Neural cell (in vitro differentiated cells): ENCODE results near the gene HAUS6. TPM values are rescaled to one million over a fixed set of nuclear protein-coding genes. Genes with fewer than 3 reads are reported as not detected.

ENCODE experiments used
- H2AFZ ChIP-seq: fragments of 200-600, 300-800 bp; sonication (generic), shearing (Covaris generic); 2 replicates; pipeline ENCODE4 v1.6.0; 2014; ENCODE audit warnings: low read depth, mild to moderate bottlenecking, antibody characterized with exemption, low read length, moderate library complexity
- H3F3A ChIP-seq: fragments of 200-600 bp; shearing (Covaris generic); 2 replicates; pipeline ENCODE4 v1.6.1; 2016; ENCODE audit warnings: mild to moderate bottlenecking, moderate library complexity, mixed read lengths, antibody characterized with exemption, low read length; ENCODE audit not compliant: insufficient read depth, poor library complexity, severe bottlenecking
- H3K27ac ChIP-seq: fragments of 200-600, 300-800 bp; sonication (generic), shearing (Covaris generic); 2 replicates; pipeline ENCODE4 v1.5.1; 2014; ENCODE audit warnings: mild to moderate bottlenecking, low read length, moderate library complexity
- H3K27me3 ChIP-seq: fragments of 300-800, 200-600 bp; sonication (generic), shearing (Covaris generic); 2 replicates; pipeline ENCODE4 v1.6.0; 2014; ENCODE audit warnings: mild to moderate bottlenecking, low read depth, low read length, moderate library complexity; ENCODE audit not compliant: insufficient read depth
- H3K36me3 ChIP-seq: fragments of 300-800, 200-600 bp; sonication (generic), shearing (Covaris generic); 2 replicates; pipeline ENCODE4 v1.5.1; 2014; ENCODE audit warnings: mild to moderate bottlenecking, antibody characterized with exemption, low read length, moderate library complexity; ENCODE audit not compliant: insufficient read depth
- H3K4me2 ChIP-seq: fragments of 300-800, 200-600 bp; sonication (generic), shearing (Covaris generic); 2 replicates; pipeline ENCODE4 v1.6.0; 2014; ENCODE audit warnings: mild to moderate bottlenecking, low read length
- H3K4me3 ChIP-seq: fragments of 300-800, 200-600 bp; sonication (generic), shearing (Covaris generic); 2 replicates; pipeline ENCODE4 v1.5.1; 2014; ENCODE audit warnings: mild to moderate bottlenecking, low read length, moderate library complexity
- H3K79me2 ChIP-seq: fragments of 200-600 bp; shearing (Covaris generic); replicated peaks from 2 replicates; pipeline ENCODE4 v1.6.0; 2014; ENCODE audit warnings: mild to moderate bottlenecking, low read length, moderate library complexity; ENCODE audit not compliant: insufficient read depth
- H3K9ac ChIP-seq: fragments of 300-800, 200-600 bp; sonication (generic), shearing (Covaris generic); 2 replicates; pipeline ENCODE4 v1.6.1; 2016; ENCODE audit warnings: mild to moderate bottlenecking, low read length, mixed read lengths
- H3K9me2 ChIP-seq: fragments of 200-600 bp; shearing (Covaris generic); 2 replicates; pipeline ENCODE4 v1.6.1; 2016; ENCODE audit warnings: mild to moderate bottlenecking, low read length, mixed read lengths; ENCODE audit not compliant: insufficient read depth
- H3K9me3 ChIP-seq: fragments of 200-600, 300-800 bp; sonication (generic), shearing (Covaris generic); 2 replicates; pipeline ENCODE4 v1.6.1; 2016; ENCODE audit warnings: mild to moderate bottlenecking, mixed run types, low read length, moderate library complexity, mixed read lengths
- H4K20me1 ChIP-seq: fragments of 200-600 bp; shearing (Covaris generic); 2 replicates; pipeline ENCODE4 v1.6.1; 2016; ENCODE audit warnings: mild to moderate bottlenecking, mixed run types; ENCODE audit not compliant: insufficient read depth
- EP300 ChIP-seq: fragments of 450-650 bp; conservative IDR thresholded peaks from 2 replicates; pipeline ENCODE4 v1.6.1; 2014; ENCODE audit warnings: antibody characterized with exemption, mild to moderate bottlenecking, moderate library complexity; ENCODE audit not compliant: poor library complexity, severe bottlenecking
- EZH2 ChIP-seq: fragments of 200-600, 300-800 bp; shearing (Covaris generic), sonication (generic); IDR thresholded peaks from 2 replicates; pipeline ENCODE4 v1.6.1; 2014; ENCODE audit warnings: antibody characterized with exemption, low read length, borderline replicate concordance, mild to moderate bottlenecking; ENCODE audit not compliant: insufficient read depth, poor library complexity, severe bottlenecking
- MXI1 ChIP-seq: fragments of 450-650 bp; conservative IDR thresholded peaks from 2 replicates; pipeline ENCODE4 v1.6.1; 2014; ENCODE audit warnings: antibody characterized with exemption, mild to moderate bottlenecking; ENCODE audit not compliant: poor library complexity, severe bottlenecking
- POLR2AphosphoS5 ChIP-seq: IDR thresholded peaks from 2 replicates; pipeline ENCODE4 v1.6.1; 2012
- RAD21 ChIP-seq: fragments of 450-650 bp; conservative IDR thresholded peaks from 2 replicates; pipeline ENCODE4 v1.6.1; 2014; ENCODE audit warnings: antibody characterized with exemption, mild to moderate bottlenecking, moderate library complexity
- SMC3 ChIP-seq: fragments of 450-650 bp; conservative IDR thresholded peaks from 2 replicates; pipeline ENCODE4 v1.6.1; 2014; ENCODE audit warnings: antibody characterized with exemption, mild to moderate bottlenecking, moderate library complexity; ENCODE audit not compliant: poor library complexity
- TAF1 ChIP-seq: IDR thresholded peaks from 2 replicates; pipeline ENCODE4 v1.6.1; 2012; ENCODE audit warnings: low read depth
- polyA plus RNA-seq: library from polyadenylated mRNA; depleted of rRNA; stranded (reverse); fragments of >200 nt; gene quantifications from 2 replicates; pipeline ENCODE4 v1.2.3, GENCODE V29; 2014
- TF ChIP-seq, protein P1 (sequence below): fragments of 450-650 bp; IDR thresholded peaks from 2 replicates; pipeline ENCODE4 v1.5.1; 2014; ENCODE audit warnings: antibody characterized with exemption, mild to moderate bottlenecking, moderate library complexity; ENCODE audit not compliant: poor library complexity, severe bottlenecking
- TF ChIP-seq, protein P2 (sequence below): IDR thresholded peaks from 2 replicates; pipeline ENCODE4 v1.6.1; 2012; ENCODE audit warnings: borderline replicate concordance

HAUS6 gene
- polyA plus RNA-seq, 1 donor from 2014 or later = 15.2 TPM

DNA sequence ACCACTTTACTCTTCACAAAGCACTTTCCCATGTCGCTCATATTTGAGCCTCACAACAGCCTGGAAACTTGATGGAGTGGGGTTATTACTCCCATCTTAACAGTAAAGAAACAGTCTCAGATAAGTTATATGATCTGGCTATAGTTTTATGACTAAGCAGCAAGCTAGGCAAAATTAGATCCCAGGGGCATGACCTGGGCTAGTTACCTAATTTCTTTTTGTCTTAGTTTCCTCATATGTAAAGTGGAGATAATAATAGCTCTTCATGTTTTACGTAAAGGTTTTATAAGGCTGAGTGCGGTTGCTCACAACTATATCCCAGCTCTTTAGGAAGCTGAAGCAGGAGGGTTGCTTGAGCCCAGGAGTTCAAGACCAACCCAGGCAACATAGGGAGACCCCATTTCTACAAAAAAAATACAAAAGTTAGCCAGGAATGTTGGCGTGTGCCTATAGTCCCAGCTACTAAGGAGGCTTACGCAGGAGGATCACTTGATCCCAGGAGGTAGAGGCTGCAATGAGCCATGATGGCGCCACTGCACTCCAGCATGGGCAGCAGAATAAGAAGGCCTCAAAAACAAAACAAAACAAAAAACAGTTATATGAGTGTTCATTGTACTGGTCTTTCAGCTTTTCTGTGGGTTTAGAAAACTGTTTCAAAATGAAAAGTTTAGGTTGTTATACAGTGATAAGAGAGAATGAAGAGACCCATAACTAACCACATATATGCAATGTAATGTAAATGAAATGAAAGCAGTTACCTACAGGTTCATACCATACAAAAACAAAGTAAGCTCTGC, 31.0 kb upstream of the HAUS6 start:
- H3F3A ChIP-seq = no peaks in the 10 kb centered on the region
- no peaks in the 10 kb centered on the region for H4K20me1 ChIP-seq
- no peak overlapping the region for H2AFZ ChIP-seq
- no peak overlapping the region for H3K4me3 ChIP-seq
- H3K4me2 ChIP-seq = no peak overlapping the region
- TF ChIP-seq POLR2AphosphoS5 (no peak), MXI1 (no peak), RAD21 (no peak), TAF1 (no peak), SMC3 (no peak), EP300 (no peak), EZH2 (no peak)
- TF ChIP-seq, protein P1, sequence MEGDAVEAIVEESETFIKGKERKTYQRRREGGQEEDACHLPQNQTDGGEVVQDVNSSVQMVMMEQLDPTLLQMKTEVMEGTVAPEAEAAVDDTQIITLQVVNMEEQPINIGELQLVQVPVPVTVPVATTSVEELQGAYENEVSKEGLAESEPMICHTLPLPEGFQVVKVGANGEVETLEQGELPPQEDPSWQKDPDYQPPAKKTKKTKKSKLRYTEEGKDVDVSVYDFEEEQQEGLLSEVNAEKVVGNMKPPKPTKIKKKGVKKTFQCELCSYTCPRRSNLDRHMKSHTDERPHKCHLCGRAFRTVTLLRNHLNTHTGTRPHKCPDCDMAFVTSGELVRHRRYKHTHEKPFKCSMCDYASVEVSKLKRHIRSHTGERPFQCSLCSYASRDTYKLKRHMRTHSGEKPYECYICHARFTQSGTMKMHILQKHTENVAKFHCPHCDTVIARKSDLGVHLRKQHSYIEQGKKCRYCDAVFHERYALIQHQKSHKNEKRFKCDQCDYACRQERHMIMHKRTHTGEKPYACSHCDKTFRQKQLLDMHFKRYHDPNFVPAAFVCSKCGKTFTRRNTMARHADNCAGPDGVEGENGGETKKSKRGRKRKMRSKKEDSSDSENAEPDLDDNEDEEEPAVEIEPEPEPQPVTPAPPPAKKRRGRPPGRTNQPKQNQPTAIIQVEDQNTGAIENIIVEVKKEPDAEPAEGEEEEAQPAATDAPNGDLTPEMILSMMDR = no peak
- TF ChIP-seq, protein P2, sequence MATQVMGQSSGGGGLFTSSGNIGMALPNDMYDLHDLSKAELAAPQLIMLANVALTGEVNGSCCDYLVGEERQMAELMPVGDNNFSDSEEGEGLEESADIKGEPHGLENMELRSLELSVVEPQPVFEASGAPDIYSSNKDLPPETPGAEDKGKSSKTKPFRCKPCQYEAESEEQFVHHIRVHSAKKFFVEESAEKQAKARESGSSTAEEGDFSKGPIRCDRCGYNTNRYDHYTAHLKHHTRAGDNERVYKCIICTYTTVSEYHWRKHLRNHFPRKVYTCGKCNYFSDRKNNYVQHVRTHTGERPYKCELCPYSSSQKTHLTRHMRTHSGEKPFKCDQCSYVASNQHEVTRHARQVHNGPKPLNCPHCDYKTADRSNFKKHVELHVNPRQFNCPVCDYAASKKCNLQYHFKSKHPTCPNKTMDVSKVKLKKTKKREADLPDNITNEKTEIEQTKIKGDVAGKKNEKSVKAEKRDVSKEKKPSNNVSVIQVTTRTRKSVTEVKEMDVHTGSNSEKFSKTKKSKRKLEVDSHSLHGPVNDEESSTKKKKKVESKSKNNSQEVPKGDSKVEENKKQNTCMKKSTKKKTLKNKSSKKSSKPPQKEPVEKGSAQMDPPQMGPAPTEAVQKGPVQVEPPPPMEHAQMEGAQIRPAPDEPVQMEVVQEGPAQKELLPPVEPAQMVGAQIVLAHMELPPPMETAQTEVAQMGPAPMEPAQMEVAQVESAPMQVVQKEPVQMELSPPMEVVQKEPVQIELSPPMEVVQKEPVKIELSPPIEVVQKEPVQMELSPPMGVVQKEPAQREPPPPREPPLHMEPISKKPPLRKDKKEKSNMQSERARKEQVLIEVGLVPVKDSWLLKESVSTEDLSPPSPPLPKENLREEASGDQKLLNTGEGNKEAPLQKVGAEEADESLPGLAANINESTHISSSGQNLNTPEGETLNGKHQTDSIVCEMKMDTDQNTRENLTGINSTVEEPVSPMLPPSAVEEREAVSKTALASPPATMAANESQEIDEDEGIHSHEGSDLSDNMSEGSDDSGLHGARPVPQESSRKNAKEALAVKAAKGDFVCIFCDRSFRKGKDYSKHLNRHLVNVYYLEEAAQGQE = no peak
- H3K9ac ChIP-seq = no peak overlapping the region
- no peaks in the 10 kb centered on the region for H3K9me3 ChIP-seq
- H3K9me2 ChIP-seq = no peaks in the 10 kb centered on the region
- no peaks in the 10 kb centered on the region for H3K36me3 ChIP-seq
- no peaks in the 10 kb centered on the region for H3K27me3 ChIP-seq
- H3K79me2 ChIP-seq = no peaks in the 10 kb centered on the region
- no peak overlapping the region for H3K27ac ChIP-seq

DNA sequence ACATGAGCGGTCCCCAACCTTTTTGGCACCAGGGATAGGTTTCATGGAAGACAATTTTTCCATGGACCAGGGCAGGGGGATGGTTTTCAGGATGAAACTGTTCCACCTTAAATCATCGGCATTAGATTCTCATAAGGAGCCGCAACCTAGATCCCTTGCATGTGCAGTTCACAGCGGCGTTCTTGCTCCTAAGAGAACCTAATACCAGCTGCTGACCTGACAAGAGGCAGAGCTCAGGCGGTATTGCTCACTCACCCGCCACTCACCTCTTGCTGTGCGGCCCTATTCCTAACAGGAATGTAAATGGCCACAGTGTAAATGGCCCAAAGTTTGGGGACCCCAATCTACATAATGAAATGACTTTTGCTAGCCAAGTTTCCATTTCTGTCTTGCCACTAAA, 27.7 kb upstream of the HAUS6 start:
- TF ChIP-seq, protein P1 = no peak
- no peak for TF ChIP-seq EZH2
- TF ChIP-seq, protein P2 = no peak
- no peak for TF ChIP-seq MXI1
- no peak for TF ChIP-seq EP300
- TF ChIP-seq SMC3 = no peak
- TF ChIP-seq RAD21 = no peak
- TF ChIP-seq POLR2AphosphoS5 = no peak
- TF ChIP-seq TAF1 = no peak
- Histone ChIP-seq H3K9me2 (no peaks in the 10 kb centered on the region), H3K27me3 (peaks cover 15% of the 10 kb centered on the region), H3K27ac (no peak overlapping the region), H3F3A (no peaks in the 10 kb centered on the region), H2AFZ (no peak overlapping the region), H3K4me3 (no peak overlapping the region), H3K9me3 (no peaks in the 10 kb centered on the region), H3K36me3 (no peaks in the 10 kb centered on the region), H3K4me2 (no peak overlapping the region), H3K9ac (no peak overlapping the region), H3K79me2 (no peaks in the 10 kb centered on the region), H4K20me1 (no peaks in the 10 kb centered on the region)
